Thoracic aorta (tissue), 2 donors: Measurements from ENCODE around the gene SH3RF2. TPM values are rescaled to one million over a fixed set of nuclear protein-coding genes. Genes with fewer than 3 reads are reported as not detected.
"Not testable (repeated sequence)": the region's sequence is repeated elsewhere in the genome, so short reads cannot be mapped to it uniquely, and the experiment has no call there.

ENCODE experiments used
- ATAC-seq: fragments of 150-250 bp; one replicate; pipeline ENCODE4 v1.8.0; 2017; ENCODE audit warnings: low read depth; ENCODE audit not compliant: insufficient number of reproducible peaks, low FRiP score
- DNase-seq: peaks from one replicate; pipeline ENCODE4 v3.0.0-alpha.2; 2020; ENCODE audit warnings: low spot score
- H3K27ac ChIP-seq, 2 donors: fragments of 200-600 bp; sonication (generic); 1 replicate in 1 of 2; 2 replicates in 1 of 2; pipeline ENCODE4 v1.5.1; 2016; ENCODE audit warnings: mild to moderate bottlenecking in 2 of 2, moderate library complexity in 2 of 2
- H3K27me3 ChIP-seq: fragments of 200-600 bp; sonication (generic); replicated peaks from 2 replicates; pipeline ENCODE4 v1.6.0; 2016; ENCODE audit warnings: mild to moderate bottlenecking; ENCODE audit not compliant: insufficient read depth
- H3K36me3 ChIP-seq: fragments of 200-600 bp; sonication (generic); one replicate; pipeline ENCODE4 v1.5.1; 2016
- H3K4me1 ChIP-seq, 2 donors: fragments of 200-600 bp; sonication (generic); 1 replicate in 1 of 2; 2 replicates in 1 of 2; pipeline versions ENCODE4 v1.5.1 to v1.6.0; 2016; ENCODE audit warnings: low read depth in 2 of 2, mild to moderate bottlenecking in 1 of 2; ENCODE audit not compliant: control insufficient read depth in 1 of 2
- H3K4me3 ChIP-seq: fragments of 200-600 bp; sonication (generic); 2 replicates; pipeline ENCODE4 v1.5.1; 2016; ENCODE audit warnings: mild to moderate bottlenecking
- H3K9me3 ChIP-seq: fragments of 200-600 bp; sonication (generic); 2 replicates; pipeline ENCODE4 v1.5.1; 2016
- total RNA-seq, 2 donors: library from RNA; depleted of rRNA; stranded (reverse); fragments of >200 nt; gene quantifications; one replicate each; pipeline versions ENCODE4 v1.1.0 to v1.2.3, GENCODE V29; 2016
- TF ChIP-seq, protein P1 (sequence below): fragments of 200-600 bp; sonication (generic); IDR thresholded peaks from one replicate; pipeline ENCODE4 v1.5.1; 2019; ENCODE audit warnings: antibody characterized with exemption

Gene SH3RF2
- total RNA-seq, 2 donors from 2014 or later, result 8.1 to 16.4 TPM

GRCh38 chr5:145962001-145962400 lies 25.6 kb downstream of the SH3RF2 start:
- TF ChIP-seq, protein P1, sequence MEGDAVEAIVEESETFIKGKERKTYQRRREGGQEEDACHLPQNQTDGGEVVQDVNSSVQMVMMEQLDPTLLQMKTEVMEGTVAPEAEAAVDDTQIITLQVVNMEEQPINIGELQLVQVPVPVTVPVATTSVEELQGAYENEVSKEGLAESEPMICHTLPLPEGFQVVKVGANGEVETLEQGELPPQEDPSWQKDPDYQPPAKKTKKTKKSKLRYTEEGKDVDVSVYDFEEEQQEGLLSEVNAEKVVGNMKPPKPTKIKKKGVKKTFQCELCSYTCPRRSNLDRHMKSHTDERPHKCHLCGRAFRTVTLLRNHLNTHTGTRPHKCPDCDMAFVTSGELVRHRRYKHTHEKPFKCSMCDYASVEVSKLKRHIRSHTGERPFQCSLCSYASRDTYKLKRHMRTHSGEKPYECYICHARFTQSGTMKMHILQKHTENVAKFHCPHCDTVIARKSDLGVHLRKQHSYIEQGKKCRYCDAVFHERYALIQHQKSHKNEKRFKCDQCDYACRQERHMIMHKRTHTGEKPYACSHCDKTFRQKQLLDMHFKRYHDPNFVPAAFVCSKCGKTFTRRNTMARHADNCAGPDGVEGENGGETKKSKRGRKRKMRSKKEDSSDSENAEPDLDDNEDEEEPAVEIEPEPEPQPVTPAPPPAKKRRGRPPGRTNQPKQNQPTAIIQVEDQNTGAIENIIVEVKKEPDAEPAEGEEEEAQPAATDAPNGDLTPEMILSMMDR, result no peak
- no peak for DNase-seq
- H3K27ac ChIP-seq, result no peak overlapping the region

GRCh38 chr5:145964008-145964407 lies 27.6 kb downstream of the SH3RF2 start:
- H3K4me3 ChIP-seq, H3K27ac ChIP-seq, H3K36me3 ChIP-seq, H3K4me1 ChIP-seq, H3K9me3 ChIP-seq, DNase-seq, H3K27me3 ChIP-seq, ATAC-seq: not testable (repeated sequence)

More at GRCh38 chr5:145962001-145962400, 25.6 kb downstream of the SH3RF2 start:
- no peaks in the 10 kb centered on the region for H3K9me3 ChIP-seq
- no peaks in the 10 kb centered on the region for H3K36me3 ChIP-seq
- H3K27me3 ChIP-seq, result no peaks in the 10 kb centered on the region
- no peak for ATAC-seq
- peaks cover 0 to 5% of the 10 kb centered on the region in 2 donors for H3K4me1 ChIP-seq
- no peak overlapping the region for H3K4me3 ChIP-seq

GRCh38 chr5:145965804-145966203 lies 29.4 kb downstream of the SH3RF2 start:
- Histone ChIP-seq H3K9me3 (no peaks in the 10 kb centered on the region), H3K36me3 (no peaks in the 10 kb centered on the region), H3K27ac (no peak overlapping the region), H3K4me3 (no peak overlapping the region), H3K27me3 (no peaks in the 10 kb centered on the region), H3K4me1 (no peaks in the 10 kb centered on the region)
- DNase-seq (no peak), ATAC-seq (no peak)
- TF ChIP-seq, protein P1, result no peak

GRCh38 chr5:145967296-145967695 lies 30.9 kb downstream of the SH3RF2 start:
- DNase-seq (no peak), ATAC-seq (no peak)
- TF ChIP-seq, protein P1, result no peak
- Histone ChIP-seq H3K4me3 (no peak overlapping the region), H3K27me3 (no peaks in the 10 kb centered on the region), H3K9me3 (no peaks in the 10 kb centered on the region), H3K27ac (no peak overlapping the region), H3K4me1 (no peaks in the 10 kb centered on the region), H3K36me3 (no peaks in the 10 kb centered on the region)

DNA sequence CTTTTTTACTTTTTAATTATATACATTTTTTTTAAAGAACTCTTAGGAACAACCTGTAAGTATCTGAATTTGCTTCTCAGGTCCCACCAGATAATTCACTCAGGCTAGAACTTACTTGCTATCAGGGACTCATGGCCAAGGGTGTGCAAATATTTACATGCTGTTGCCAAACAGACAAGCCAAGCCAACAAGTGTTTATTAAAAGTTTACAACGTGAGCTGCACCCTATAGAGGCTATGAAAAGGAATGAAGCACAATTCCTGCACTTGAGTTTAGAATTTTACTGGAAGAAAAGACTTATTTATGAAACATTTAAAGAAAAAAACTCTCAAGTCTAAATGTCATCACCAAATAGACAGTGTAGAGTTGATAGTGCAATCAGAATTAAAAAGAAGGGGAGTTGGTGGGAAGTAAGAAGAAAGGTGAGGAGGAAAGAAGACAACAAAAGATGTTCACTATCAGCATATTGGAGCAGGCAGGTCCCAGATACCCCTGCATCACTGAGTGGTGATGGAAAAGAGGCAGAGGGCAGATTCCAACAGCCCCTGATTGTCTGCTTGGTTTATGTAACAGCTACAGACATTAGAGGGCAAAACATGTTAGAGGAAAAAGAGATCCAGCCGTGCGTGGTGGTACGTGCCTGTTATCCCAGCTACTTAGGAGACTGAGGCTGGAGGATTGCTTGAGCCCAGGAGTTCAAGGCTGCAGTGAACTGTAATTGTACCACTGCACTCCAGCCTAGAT lies 32.8 kb downstream of the SH3RF2 start:
- H3K9me3 ChIP-seq, result no peaks in the 10 kb centered on the region
- ATAC-seq (no peak), DNase-seq (no peak)
- no peaks in the 10 kb centered on the region for H3K36me3 ChIP-seq
- no peaks in the 10 kb centered on the region for H3K27me3 ChIP-seq
- H3K4me1 ChIP-seq, result peaks cover 0 to 9% of the 10 kb centered on the region in 2 donors
- H3K27ac ChIP-seq, result no peak overlapping the region
- TF ChIP-seq, protein P1, result no peak
- H3K4me3 ChIP-seq, result no peak overlapping the region

DNA sequence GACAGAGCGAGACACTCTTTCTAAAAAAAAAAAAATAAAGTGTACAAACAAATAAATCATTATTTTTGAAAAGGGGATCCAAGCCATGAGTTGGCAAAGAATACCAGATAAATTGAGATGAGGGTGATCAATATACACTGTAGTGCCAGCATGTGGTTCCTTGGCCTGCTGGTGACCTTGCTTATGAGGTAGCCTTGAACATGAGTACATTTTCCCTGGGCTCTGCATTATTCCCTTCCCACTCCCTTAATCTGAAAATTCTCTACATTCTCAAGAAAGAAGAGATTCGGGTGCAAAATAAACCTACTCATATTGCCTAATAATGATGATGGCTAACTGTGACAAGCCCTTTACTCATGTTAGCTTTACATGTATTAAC lies 33.3 kb downstream of the SH3RF2 start:
- Histone ChIP-seq H3K36me3 (no peaks in the 10 kb centered on the region), H3K4me1 (peaks cover 0 to 14% of the 10 kb centered on the region in 2 donors), H3K27me3 (no peaks in the 10 kb centered on the region), H3K27ac (no peak overlapping the region), H3K9me3 (no peaks in the 10 kb centered on the region), H3K4me3 (no peak overlapping the region)
- DNase-seq, result no peak
- no peak for ATAC-seq
- TF ChIP-seq, protein P1, result no peak
